ENCODE results near the gene SLC25A21.

DNA sequence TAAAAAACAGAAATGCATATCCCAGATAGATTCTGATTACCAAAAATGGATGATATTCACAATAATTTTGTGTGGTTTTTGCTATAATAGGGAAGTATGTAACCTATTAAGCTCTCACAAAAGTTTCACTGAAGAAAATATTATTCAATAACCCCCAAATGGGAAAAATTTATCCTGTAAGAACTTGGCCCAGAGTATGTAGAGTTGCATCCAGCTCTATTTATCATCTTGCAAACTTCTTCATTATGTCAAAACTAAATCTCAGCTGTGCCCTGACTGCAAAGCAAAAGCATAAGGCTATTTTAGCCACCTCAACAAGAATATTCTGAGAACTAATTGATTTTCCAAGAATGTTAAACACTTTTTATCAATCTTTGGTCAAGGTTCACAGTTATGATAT is 311.6 kb downstream of the SLC25A21 start:
- TF ChIP-seq POLR2AphosphoS5 (IDR thresholded peaks at IDR 0.05): no peak
- TF ChIP-seq, protein P1, sequence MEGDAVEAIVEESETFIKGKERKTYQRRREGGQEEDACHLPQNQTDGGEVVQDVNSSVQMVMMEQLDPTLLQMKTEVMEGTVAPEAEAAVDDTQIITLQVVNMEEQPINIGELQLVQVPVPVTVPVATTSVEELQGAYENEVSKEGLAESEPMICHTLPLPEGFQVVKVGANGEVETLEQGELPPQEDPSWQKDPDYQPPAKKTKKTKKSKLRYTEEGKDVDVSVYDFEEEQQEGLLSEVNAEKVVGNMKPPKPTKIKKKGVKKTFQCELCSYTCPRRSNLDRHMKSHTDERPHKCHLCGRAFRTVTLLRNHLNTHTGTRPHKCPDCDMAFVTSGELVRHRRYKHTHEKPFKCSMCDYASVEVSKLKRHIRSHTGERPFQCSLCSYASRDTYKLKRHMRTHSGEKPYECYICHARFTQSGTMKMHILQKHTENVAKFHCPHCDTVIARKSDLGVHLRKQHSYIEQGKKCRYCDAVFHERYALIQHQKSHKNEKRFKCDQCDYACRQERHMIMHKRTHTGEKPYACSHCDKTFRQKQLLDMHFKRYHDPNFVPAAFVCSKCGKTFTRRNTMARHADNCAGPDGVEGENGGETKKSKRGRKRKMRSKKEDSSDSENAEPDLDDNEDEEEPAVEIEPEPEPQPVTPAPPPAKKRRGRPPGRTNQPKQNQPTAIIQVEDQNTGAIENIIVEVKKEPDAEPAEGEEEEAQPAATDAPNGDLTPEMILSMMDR (IDR thresholded peaks at IDR 0.05): no peak
